GM04503 (cell line): Measurements from ENCODE around the gene MTCL1.

ENCODE experiments used
- DNase-seq: peaks from one replicate; pipeline ENCODE4 v3.0.0-alpha.2; 2012; ENCODE audit warnings: low read depth

The MTCL1 gene

GRCh38 chr18:8771930-8772329 lies 66.6 kb downstream of the MTCL1 start:
- no peak for DNase-seq

GRCh38 chr18:8773980-8774379 lies 68.6 kb downstream of the MTCL1 start:
- DNase-seq = no peak

- DNase-seq = no peak
Observed at GRCh38 chr18:8776013-8776943, 70.9 kb downstream of the MTCL1 start.

- DNase-seq = no peak
Observed at GRCh38 chr18:8777846-8778245, 72.5 kb downstream of the MTCL1 start.

- DNase-seq = no peak
Observed at GRCh38 chr18:8778386-8778785, 73.0 kb downstream of the MTCL1 start.

- DNase-seq = no peak
Observed at GRCh38 chr18:8778824-8779223, 73.5 kb downstream of the MTCL1 start.

GRCh38 chr18:8779251-8779650 lies 73.9 kb downstream of the MTCL1 start:
- no peak for DNase-seq

- DNase-seq = no peak
Observed at GRCh38 chr18:8780227-8780626, 74.9 kb downstream of the MTCL1 start.

- no peak for DNase-seq
Observed at GRCh38 chr18:8781671-8782070, 76.3 kb downstream of the MTCL1 start.

GRCh38 chr18:8783335-8783993 lies 78.1 kb downstream of the MTCL1 start:
- DNase-seq = no peak

GRCh38 chr18:8783994-8784530 lies 78.7 kb downstream of the MTCL1 start:
- no peak for DNase-seq

- no peak for DNase-seq
Observed at GRCh38 chr18:8785261-8785660, 79.9 kb downstream of the MTCL1 start.

- DNase-seq = no peak
Observed at GRCh38 chr18:8785855-8786482, 80.6 kb downstream of the MTCL1 start.

- no peak for DNase-seq
Observed at GRCh38 chr18:8786483-8787370, 81.4 kb downstream of the MTCL1 start.

GRCh38 chr18:8787371-8787670 lies 82.0 kb downstream of the MTCL1 start:
- no peak for DNase-seq

GRCh38 chr18:8787794-8788193 lies 82.4 kb downstream of the MTCL1 start:
- no peak for DNase-seq

GRCh38 chr18:8788503-8789429 lies 83.4 kb downstream of the MTCL1 start:
- no peak for DNase-seq

GRCh38 chr18:8791171-8791651 lies 85.9 kb downstream of the MTCL1 start:
- no peak for DNase-seq

GRCh38 chr18:8792688-8793316 lies 87.4 kb downstream of the MTCL1 start:
- DNase-seq = no peak
